Measurements from ENCODE around the gene RGR. TPM values are rescaled to one million over a fixed set of nuclear protein-coding genes. Genes with fewer than 3 reads are reported as not detected.
A peak's percentile ranks its signal among the peaks of the same experiment; 100 is the strongest.

The RGR gene
- total RNA-seq, 1 donor from 2014 or later = not detected

DNA sequence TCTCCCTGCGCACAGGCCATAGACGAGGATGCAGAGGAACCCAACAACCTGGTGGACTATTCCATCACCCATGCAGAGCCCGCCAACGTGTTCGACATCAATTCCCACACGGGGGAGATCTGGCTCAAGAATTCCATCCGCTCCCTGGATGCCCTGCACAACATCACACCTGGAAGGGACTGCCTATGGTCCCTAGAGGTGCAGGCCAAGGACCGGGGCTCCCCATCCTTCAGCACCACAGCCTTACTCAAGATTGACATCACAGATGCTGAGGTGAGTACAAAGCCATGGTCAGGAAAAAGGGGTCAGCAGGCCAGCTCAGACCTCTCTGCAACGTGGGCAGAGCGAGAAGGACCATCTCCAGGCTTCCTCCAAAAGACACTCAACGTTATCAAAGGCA, 31.8 kb upstream of the RGR start:
- TF ChIP-seq, protein P1, sequence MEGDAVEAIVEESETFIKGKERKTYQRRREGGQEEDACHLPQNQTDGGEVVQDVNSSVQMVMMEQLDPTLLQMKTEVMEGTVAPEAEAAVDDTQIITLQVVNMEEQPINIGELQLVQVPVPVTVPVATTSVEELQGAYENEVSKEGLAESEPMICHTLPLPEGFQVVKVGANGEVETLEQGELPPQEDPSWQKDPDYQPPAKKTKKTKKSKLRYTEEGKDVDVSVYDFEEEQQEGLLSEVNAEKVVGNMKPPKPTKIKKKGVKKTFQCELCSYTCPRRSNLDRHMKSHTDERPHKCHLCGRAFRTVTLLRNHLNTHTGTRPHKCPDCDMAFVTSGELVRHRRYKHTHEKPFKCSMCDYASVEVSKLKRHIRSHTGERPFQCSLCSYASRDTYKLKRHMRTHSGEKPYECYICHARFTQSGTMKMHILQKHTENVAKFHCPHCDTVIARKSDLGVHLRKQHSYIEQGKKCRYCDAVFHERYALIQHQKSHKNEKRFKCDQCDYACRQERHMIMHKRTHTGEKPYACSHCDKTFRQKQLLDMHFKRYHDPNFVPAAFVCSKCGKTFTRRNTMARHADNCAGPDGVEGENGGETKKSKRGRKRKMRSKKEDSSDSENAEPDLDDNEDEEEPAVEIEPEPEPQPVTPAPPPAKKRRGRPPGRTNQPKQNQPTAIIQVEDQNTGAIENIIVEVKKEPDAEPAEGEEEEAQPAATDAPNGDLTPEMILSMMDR (IDR thresholded peaks at IDR 0.05; ENCODE audit: insufficient read depth, low read length, poor library complexity, severe bottlenecking) = no peak
- Histone ChIP-seq H3K4me3 (ENCODE audit: low read depth, low read length) (no peak overlapping the region), H3K27me3 (ENCODE audit: control insufficient read depth, insufficient read depth, low read length) (peaks cover 4% of the 10 kb centered on the region), H3K36me3 (ENCODE audit: control insufficient read depth, insufficient read depth, low read length) (no peaks in the 10 kb centered on the region)
- no peak for DNase-seq (ENCODE audit: low read depth)

DNA sequence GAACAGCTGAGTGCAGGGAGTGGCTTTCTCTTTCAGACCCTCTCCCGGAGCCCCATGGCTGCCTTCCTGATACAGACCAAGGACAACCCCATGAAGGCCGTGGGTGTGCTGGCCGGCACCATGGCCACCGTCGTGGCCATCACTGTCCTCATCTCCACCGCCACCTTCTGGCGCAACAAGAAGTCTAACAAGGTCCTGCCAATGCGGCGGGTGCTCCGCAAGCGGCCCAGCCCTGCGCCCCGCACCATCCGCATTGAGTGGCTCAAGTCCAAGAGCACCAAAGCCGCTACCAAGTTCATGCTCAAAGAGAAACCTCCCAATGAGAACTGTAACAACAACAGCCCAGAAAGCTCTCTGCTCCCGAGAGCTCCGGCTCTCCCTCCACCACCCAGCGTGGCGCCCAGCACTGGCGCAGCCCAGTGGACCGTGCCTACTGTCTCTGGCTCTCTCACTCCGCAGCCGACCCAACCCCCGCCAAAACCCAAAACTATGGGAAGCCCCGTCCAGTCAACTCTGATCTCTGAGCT, 30.7 kb upstream of the RGR start:
- DNase-seq (ENCODE audit: low read depth) = no peak
- H3K4me3 ChIP-seq (ENCODE audit: low read depth, low read length) = no peak overlapping the region
- TF ChIP-seq, protein P1 (IDR thresholded peaks at IDR 0.05; ENCODE audit: insufficient read depth, low read length, poor library complexity, severe bottlenecking) = no peak
- H3K36me3 ChIP-seq (ENCODE audit: control insufficient read depth, insufficient read depth, low read length) = no peaks in the 10 kb centered on the region
- H3K27me3 ChIP-seq (ENCODE audit: control insufficient read depth, insufficient read depth, low read length) = peaks cover 4% of the 10 kb centered on the region

DNA sequence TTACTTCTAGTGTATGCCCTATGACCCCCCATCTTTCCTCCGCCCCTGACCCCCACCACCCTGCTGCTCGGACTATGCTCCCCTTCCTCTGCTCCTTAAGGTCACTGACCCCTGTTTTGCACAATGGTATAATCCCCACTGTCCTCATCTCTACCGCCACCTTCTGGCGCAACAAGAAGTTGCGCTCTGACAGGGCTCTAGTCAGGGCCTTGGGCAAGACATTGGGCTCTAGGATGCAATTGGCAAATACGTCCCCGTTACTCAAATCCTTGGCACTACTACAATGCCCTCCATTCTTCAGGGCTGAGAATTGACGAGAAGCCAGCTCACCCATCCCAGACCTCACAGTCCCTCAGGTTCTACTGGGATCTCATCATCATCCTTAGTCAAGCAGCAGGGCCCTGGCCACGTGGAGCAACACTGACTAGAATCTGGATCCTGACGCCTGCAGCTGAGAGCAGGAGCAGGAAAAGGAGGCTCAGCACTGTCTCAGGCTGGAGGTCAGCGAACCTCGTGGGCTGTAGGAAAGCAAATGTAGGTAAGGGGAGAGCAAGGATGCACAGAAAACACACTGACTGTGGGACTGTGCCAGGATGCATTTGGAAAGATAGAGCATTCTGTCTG, 30.1 kb upstream of the RGR start:
- no peak overlapping the region for H3K4me3 ChIP-seq (ENCODE audit: low read depth, low read length)
- no peaks in the 10 kb centered on the region for H3K36me3 ChIP-seq (ENCODE audit: control insufficient read depth, insufficient read depth, low read length)
- DNase-seq (ENCODE audit: low read depth) = no peak
- TF ChIP-seq, protein P1 (IDR thresholded peaks at IDR 0.05; ENCODE audit: insufficient read depth, low read length, poor library complexity, severe bottlenecking) = peak; percentile 55
- peaks cover 4% of the 10 kb centered on the region for H3K27me3 ChIP-seq (ENCODE audit: control insufficient read depth, insufficient read depth, low read length)

DNA sequence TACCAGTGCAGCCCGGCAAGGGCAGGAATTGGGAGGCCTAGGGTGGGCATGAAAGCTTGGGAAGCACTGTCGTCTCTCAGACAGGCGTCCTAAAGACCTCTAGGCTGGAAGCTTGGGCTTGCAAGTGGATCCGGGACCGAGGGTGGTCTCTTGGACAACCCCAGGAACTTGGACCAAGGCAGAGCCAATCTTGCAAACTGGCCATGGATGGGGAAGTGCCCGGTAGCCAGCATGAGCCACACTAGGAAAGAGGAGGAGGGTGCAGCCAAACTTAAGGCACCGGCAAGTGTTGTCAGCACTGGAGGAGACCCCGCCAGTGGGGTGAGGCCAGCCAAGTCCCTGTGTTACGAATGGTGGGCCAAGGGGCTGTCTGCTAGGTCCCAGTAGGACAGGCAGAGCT, 28.0 kb upstream of the RGR start:
- no peak for DNase-seq (ENCODE audit: low read depth)
- H3K36me3 ChIP-seq (ENCODE audit: control insufficient read depth, insufficient read depth, low read length) = no peaks in the 10 kb centered on the region
- H3K27me3 ChIP-seq (ENCODE audit: control insufficient read depth, insufficient read depth, low read length) = peaks cover 4% of the 10 kb centered on the region
- H3K4me3 ChIP-seq (ENCODE audit: low read depth, low read length) = no peak overlapping the region
- TF ChIP-seq, protein P1 (IDR thresholded peaks at IDR 0.05; ENCODE audit: insufficient read depth, low read length, poor library complexity, severe bottlenecking) = no peak

DNA sequence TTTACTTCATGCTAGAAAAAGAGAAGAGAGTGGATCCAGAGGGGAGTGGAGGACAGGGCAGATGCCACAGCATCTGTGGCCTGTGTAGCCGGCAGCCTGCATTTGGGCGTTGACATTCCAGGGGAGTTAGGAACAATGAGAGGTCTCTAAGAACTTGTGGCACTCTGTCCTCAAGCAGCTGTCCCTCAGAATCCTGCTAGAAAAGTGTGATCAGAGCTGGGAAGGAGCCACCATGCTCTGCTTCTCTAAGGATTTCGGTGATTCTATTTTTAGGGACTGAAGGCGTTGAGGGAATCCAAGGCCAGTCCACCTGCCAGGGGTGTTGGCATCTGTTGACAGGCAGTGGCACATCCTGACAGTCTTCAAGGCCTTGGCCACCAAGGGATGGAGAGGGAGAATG, 27.1 kb upstream of the RGR start:
- H3K4me3 ChIP-seq (ENCODE audit: low read depth, low read length) = no peak overlapping the region
- H3K27me3 ChIP-seq (ENCODE audit: control insufficient read depth, insufficient read depth, low read length) = peaks cover 4% of the 10 kb centered on the region
- no peak for DNase-seq (ENCODE audit: low read depth)
- H3K36me3 ChIP-seq (ENCODE audit: control insufficient read depth, insufficient read depth, low read length) = no peaks in the 10 kb centered on the region
- TF ChIP-seq, protein P1 (IDR thresholded peaks at IDR 0.05; ENCODE audit: insufficient read depth, low read length, poor library complexity, severe bottlenecking) = no peak

DNA sequence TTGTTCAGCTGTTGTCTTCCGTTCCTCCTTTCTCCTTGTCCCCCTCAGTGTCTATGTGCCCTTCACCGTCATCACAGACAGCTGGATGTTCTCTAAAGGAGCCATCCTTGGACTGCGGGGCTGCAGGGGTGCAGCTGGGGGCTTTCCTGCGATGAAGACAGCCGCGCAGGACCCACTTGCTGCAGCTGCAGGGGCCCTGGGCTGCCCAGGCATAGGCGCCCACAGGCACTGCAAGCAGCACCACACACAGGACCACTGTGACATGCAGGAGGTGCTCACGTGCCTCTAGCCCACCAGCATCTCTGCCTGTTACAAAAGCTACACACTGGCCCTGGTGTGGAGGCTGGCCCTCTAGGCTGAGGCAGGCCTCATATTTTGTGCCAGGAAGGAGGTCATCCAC, 22.9 kb upstream of the RGR start:
- H3K27me3 ChIP-seq (ENCODE audit: control insufficient read depth, insufficient read depth, low read length) = no peaks in the 10 kb centered on the region
- no peak overlapping the region for H3K4me3 ChIP-seq (ENCODE audit: low read depth, low read length)
- H3K36me3 ChIP-seq (ENCODE audit: control insufficient read depth, insufficient read depth, low read length) = no peaks in the 10 kb centered on the region
- TF ChIP-seq, protein P1 (IDR thresholded peaks at IDR 0.05; ENCODE audit: insufficient read depth, low read length, poor library complexity, severe bottlenecking) = no peak
- no peak for DNase-seq (ENCODE audit: low read depth)
